ENCODE data around the gene SLC29A1.

DNA sequence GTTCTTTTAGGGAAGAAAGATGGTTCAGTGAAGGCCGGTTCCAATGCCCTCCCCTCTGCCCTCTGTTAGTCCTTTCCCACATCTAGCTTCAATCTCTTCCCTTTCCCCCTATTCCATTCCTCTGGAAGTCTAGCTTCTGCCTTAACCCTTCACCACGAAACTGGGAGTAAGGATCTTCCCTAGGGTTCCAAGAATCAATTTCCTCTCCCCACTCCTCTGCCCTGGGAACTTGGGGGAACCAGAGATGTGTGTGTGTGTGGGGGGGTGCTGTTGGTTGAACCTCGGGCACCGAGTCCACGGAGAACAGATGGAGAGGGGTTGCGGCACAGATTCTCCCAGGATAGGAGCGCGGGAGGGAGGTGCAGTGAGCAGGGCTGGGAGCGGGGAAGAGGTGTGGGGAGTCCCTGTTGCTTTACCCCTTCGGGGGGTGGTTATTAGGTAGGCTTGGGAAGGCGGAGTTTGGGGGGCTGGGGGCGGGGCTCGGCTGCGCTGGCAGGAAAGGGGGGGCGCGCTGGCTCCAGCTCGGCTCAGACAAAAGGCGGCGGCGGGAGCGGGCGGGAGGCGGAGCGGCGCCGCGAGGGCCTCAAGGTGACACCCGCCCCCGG is 46.6 kb downstream of the SLC29A1 start, which contains the start of gene TMEM151B:
- TF ChIP-seq, protein P1, sequence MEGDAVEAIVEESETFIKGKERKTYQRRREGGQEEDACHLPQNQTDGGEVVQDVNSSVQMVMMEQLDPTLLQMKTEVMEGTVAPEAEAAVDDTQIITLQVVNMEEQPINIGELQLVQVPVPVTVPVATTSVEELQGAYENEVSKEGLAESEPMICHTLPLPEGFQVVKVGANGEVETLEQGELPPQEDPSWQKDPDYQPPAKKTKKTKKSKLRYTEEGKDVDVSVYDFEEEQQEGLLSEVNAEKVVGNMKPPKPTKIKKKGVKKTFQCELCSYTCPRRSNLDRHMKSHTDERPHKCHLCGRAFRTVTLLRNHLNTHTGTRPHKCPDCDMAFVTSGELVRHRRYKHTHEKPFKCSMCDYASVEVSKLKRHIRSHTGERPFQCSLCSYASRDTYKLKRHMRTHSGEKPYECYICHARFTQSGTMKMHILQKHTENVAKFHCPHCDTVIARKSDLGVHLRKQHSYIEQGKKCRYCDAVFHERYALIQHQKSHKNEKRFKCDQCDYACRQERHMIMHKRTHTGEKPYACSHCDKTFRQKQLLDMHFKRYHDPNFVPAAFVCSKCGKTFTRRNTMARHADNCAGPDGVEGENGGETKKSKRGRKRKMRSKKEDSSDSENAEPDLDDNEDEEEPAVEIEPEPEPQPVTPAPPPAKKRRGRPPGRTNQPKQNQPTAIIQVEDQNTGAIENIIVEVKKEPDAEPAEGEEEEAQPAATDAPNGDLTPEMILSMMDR (IDR thresholded peaks at IDR 0.05; ENCODE audit: poor library complexity), result no peak
- TF ChIP-seq EZH2phosphoT487 (IDR thresholded peaks at IDR 0.05; ENCODE audit: low read depth, severe bottlenecking, unreplicated experiment), result no peak
